GM18505 (cell line): ENCODE data around the gene TUBB4B.

ENCODE experiments used
- ATAC-seq: cut with Tn5 transposase; IDR thresholded peaks from one replicate; pipeline ENCODE4 v1.9.1; 2021; ENCODE audit not compliant: unreplicated experiment
- POLR2A ChIP-seq: IDR thresholded peaks from 4 replicates; pipeline ENCODE4 v1.6.1; 2011; ENCODE audit warnings: borderline replicate concordance; ENCODE audit not compliant: insufficient read depth, insufficient read length; ENCODE audit errors: extremely low read depth

The TUBB4B gene

GRCh38 chr9:137224830-137225694, 16.0 kb upstream of the TUBB4B start, which contains the start of gene CYSRT1:
TSS of gene CYSRT1 (plus strand) at chr9:137225174. CDS start at chr9:137225622, 448 bp downstream.
- TF ChIP-seq POLR2A, result no peak
- ATAC-seq, result no peak

- no peak for ATAC-seq
- no peak for TF ChIP-seq POLR2A
Observed at GRCh38 chr9:137225699-137226331, 15.3 kb upstream of the TUBB4B start.

GRCh38 chr9:137226338-137227053, 14.6 kb upstream of the TUBB4B start:
- ATAC-seq, result no peak
- no peak for TF ChIP-seq POLR2A

GRCh38 chr9:137227054-137227852, 13.8 kb upstream of the TUBB4B start, which contains the start of gene RNF224:
TSS of gene RNF224 (plus strand) at chr9:137227502. CDS start at chr9:137228336, 834 bp downstream.
- no peak for TF ChIP-seq POLR2A
- no peak for ATAC-seq

- no peak for ATAC-seq
- no peak for TF ChIP-seq POLR2A
Observed at GRCh38 chr9:137227853-137228505, 13.1 kb upstream of the TUBB4B start.

- no peak for TF ChIP-seq POLR2A
- ATAC-seq, result no peak
Observed at GRCh38 chr9:137228506-137228967, 12.6 kb upstream of the TUBB4B start.

- no peak for TF ChIP-seq POLR2A
- no peak for ATAC-seq
Observed at GRCh38 chr9:137228968-137229896, 11.9 kb upstream of the TUBB4B start.

GRCh38 chr9:137229903-137230704, 11.0 kb upstream of the TUBB4B start:
- no peak for ATAC-seq
- TF ChIP-seq POLR2A, result no peak

- TF ChIP-seq POLR2A, result no peak
- ATAC-seq, result no peak
Observed at GRCh38 chr9:137230705-137231371, 10.2 kb upstream of the TUBB4B start, which contains the start of gene SLC34A3. TSS of gene SLC34A3 (plus strand) at chr9:137230901. CDS start at chr9:137231703, 802 bp downstream.
